Karpas-422 (cell line): ENCODE data around the gene PAX5. TPM values are rescaled to one million over a fixed set of nuclear protein-coding genes. Genes with fewer than 3 reads are reported as not detected.
"Not testable (repeated sequence)": the region's sequence is repeated elsewhere in the genome, so short reads cannot be mapped to it uniquely, and the experiment has no call there.

Experiments used
- DNase-seq: peaks from one replicate; pipeline ENCODE4 v3.0.0-alpha.2; 2015
- H2AFZ ChIP-seq: fragments of 200-600 bp; sonication (generic); 2 replicates; pipeline ENCODE4 v1.6.1; 2014; ENCODE audit warnings: antibody characterized with exemption, low read length, mixed read lengths
- H3K27ac ChIP-seq: fragments of 200-600 bp; sonication (generic); 2 replicates; pipeline ENCODE4 v1.5.1; 2014; ENCODE audit warnings: mild to moderate bottlenecking, low read length, moderate library complexity
- H3K27me3 ChIP-seq: fragments of 200-600 bp; sonication (generic); 2 replicates; pipeline ENCODE4 v1.6.1; 2014; ENCODE audit warnings: low read length, mixed read lengths
- H3K36me3 ChIP-seq: fragments of 200-600 bp; sonication (generic); 2 replicates; pipeline ENCODE4 v1.6.1; 2014; ENCODE audit warnings: low read length, mixed read lengths; ENCODE audit not compliant: insufficient read depth
- H3K4me1 ChIP-seq: fragments of 200-600 bp; sonication (generic); 2 replicates; pipeline ENCODE4 v1.6.1; 2014; ENCODE audit warnings: mild to moderate bottlenecking, low read length, mixed read lengths
- H3K4me2 ChIP-seq: fragments of 200-600 bp; sonication (generic); 2 replicates; pipeline ENCODE4 v1.6.1; 2014; ENCODE audit warnings: low read length, low read depth, mild to moderate bottlenecking; ENCODE audit not compliant: poor library complexity, severe bottlenecking
- H3K4me3 ChIP-seq: fragments of 200-600 bp; sonication (generic); 2 replicates; pipeline ENCODE4 v1.5.1; 2014; ENCODE audit warnings: mild to moderate bottlenecking, antibody characterized with exemption, low read length, mixed read lengths
- H3K79me2 ChIP-seq: fragments of 200-600 bp; sonication (generic); 2 replicates; pipeline ENCODE4 v1.6.1; 2014; ENCODE audit warnings: mild to moderate bottlenecking, low read length, mixed read lengths
- H3K9ac ChIP-seq: fragments of 200-600 bp; sonication (generic); 2 replicates; pipeline ENCODE4 v1.6.0; 2014; ENCODE audit warnings: low read length
- H3K9me2 ChIP-seq: fragments of 200-600 bp; sonication (generic), shearing (Covaris generic); replicated peaks from 2 replicates; pipeline ENCODE4 v1.6.0; 2014; ENCODE audit warnings: mild to moderate bottlenecking, low read length, moderate library complexity; ENCODE audit not compliant: insufficient read depth
- H3K9me3 ChIP-seq: fragments of 300-700, 200-600 bp; sonication (generic); 2 replicates; pipeline ENCODE4 v1.6.1; 2014; ENCODE audit warnings: low read length, mixed read lengths
- H4K20me1 ChIP-seq: fragments of 200-600 bp; sonication (generic); 2 replicates; pipeline ENCODE4 v1.6.1; 2014; ENCODE audit warnings: mild to moderate bottlenecking, antibody characterized with exemption, low read length, low read depth; ENCODE audit not compliant: insufficient read depth
- total RNA-seq: library from RNA; depleted of rRNA; stranded (reverse); fragments of >200 nt; shearing (Covaris generic); gene quantifications from 2 replicates; pipeline ENCODE4 v1.2.3, GENCODE V29; 2014; ENCODE audit warnings: low replicate concordance; rRNA removed

The PAX5 gene
- total RNA-seq, result 88.9 and 93.3 TPM in 2 replicates

DNA sequence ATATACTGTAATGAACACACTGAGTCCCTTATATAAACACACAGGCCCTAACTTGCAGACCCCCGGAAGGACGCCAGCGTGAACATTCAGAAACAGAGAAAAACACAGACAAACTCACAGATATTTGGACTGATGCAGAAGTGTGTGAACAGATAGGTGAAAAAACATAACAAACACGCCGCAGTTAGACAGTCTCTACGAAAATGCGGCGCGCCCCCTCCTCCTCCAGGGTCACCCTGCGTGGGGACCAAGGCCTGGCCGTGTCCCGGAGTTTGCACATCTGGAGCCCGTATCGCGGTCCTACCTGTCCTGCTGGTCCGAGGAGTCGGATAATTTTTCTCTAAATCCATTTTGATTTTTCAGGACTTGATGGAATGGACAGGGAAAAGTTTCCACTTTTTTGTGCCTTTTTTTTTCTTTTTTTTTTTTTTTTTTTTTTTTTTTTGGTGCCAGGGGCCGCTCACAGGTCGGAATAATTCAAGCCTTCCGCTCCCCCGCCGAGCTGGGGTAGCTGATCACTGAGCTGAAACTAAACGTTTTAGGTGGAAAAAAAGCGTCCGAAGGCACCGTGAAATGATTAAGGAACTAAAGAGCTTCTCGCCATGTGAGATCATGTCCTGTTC lies at the start of gene PAX5:
PAX5 (minus strand) TSS at position 587 of the 623 bp plus-strand sequence; CDS start at position 350, 237 bp downstream.
- H3K27ac ChIP-seq, result peak within 1 kb of the TSS; percentile 92
- H3K9me2 ChIP-seq, result no peaks in the 10 kb centered on the region
- DNase-seq, result peak; percentile 74
- peaks cover 11% of the 10 kb centered on the region; the same call in 1 of the 2 replicates for H4K20me1 ChIP-seq
- H3K4me3 ChIP-seq, result peak within 1 kb of the TSS; percentile 83
- H3K9ac ChIP-seq, result peak within 1 kb of the TSS; percentile 92
- peaks cover 76% of the 10 kb centered on the region for H3K4me1 ChIP-seq
- no peaks in the 10 kb centered on the region for H3K27me3 ChIP-seq
- H3K9me3 ChIP-seq, result no peaks in the 10 kb centered on the region
- H3K79me2 ChIP-seq, result peaks cover 57% of the 10 kb centered on the region
- peak within 1 kb of the TSS; percentile 68; the same call in 1 of the 2 replicates for H2AFZ ChIP-seq
- peak within 1 kb of the TSS; percentile 97 for H3K4me2 ChIP-seq
- no peaks in the 10 kb centered on the region for H3K36me3 ChIP-seq

DNA sequence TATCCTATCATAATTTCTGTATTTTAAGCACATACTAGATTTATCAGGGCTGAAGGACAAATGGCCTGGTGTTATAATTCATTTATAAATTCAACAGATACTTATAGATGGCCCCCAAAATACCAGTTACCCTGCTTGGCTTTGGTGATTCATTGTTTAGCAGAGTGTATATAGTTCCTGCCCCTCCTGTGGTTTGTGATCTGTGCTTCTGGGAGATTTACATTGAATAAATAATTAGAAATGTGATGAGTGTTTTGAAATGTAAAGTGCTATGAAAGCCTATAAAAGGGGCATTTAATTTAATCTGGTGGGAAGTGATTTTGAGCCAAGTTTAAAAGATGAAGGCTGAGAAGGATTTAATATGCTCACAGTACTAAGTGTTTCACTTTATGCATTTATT lies 49.6 kb upstream of the PAX5 start:
- peak overlapping the region; percentile 79 for H3K4me2 ChIP-seq
- H3K79me2 ChIP-seq, result peaks cover 85% of the 10 kb centered on the region
- no peaks in the 10 kb centered on the region for H3K9me3 ChIP-seq
- H3K9me2 ChIP-seq, result no peaks in the 10 kb centered on the region
- peaks cover 64% of the 10 kb centered on the region for H3K4me1 ChIP-seq
- peak; percentile 51 for DNase-seq
- H3K27ac ChIP-seq, result peak overlapping the region; percentile 41; the same call in 1 of the 2 replicates
- H3K4me3 ChIP-seq, result peak overlapping the region; percentile 39; the same call in 1 of the 2 replicates
- no peaks in the 10 kb centered on the region for H3K27me3 ChIP-seq
- no peak overlapping the region for H3K9ac ChIP-seq
- peaks cover 14% of the 10 kb centered on the region; the same call in 1 of the 2 replicates for H4K20me1 ChIP-seq
- peaks cover 29% of the 10 kb centered on the region for H3K36me3 ChIP-seq
- no peak overlapping the region for H2AFZ ChIP-seq

DNA sequence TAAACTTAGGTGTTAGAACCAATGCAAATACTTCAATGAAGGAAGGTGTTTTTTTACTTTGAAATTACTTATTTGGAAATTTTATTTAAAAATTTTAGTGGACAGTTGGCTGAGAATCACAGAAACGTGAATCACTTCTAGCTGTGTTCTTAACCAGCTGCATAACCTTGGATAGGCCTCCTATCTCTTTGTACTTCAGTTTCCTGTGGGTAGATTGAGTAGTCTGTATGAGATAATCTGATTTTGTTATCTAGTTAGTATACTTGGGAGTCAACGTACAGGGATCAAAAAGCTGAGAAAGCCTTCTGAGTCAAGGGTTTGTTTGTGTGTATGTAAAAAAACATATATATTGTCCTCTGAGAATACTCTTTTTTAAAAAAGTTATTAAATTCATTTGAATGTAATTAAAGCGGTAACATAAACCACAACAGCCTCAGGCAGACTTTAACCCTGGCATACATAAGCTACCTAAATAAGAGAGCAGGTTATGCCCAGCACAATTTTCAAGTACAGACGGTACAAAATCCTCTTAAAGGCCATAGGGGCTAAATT lies 48.2 kb upstream of the PAX5 start:
- H3K27me3 ChIP-seq, result no peaks in the 10 kb centered on the region
- peaks cover 14% of the 10 kb centered on the region; the same call in 1 of the 2 replicates for H4K20me1 ChIP-seq
- H3K4me3 ChIP-seq, result peak overlapping the region; percentile 92
- H3K27ac ChIP-seq, result peak overlapping the region; percentile 21
- H3K4me1 ChIP-seq, result peaks cover 68% of the 10 kb centered on the region
- peak overlapping the region; percentile 79 for H3K4me2 ChIP-seq
- peaks cover 17% of the 10 kb centered on the region for H3K36me3 ChIP-seq
- peaks cover 75% of the 10 kb centered on the region for H3K79me2 ChIP-seq
- H3K9me2 ChIP-seq, result no peaks in the 10 kb centered on the region
- H2AFZ ChIP-seq, result no peak overlapping the region
- DNase-seq, result no peak
- peak overlapping the region; percentile 11 for H3K9ac ChIP-seq
- H3K9me3 ChIP-seq, result no peaks in the 10 kb centered on the region

DNA sequence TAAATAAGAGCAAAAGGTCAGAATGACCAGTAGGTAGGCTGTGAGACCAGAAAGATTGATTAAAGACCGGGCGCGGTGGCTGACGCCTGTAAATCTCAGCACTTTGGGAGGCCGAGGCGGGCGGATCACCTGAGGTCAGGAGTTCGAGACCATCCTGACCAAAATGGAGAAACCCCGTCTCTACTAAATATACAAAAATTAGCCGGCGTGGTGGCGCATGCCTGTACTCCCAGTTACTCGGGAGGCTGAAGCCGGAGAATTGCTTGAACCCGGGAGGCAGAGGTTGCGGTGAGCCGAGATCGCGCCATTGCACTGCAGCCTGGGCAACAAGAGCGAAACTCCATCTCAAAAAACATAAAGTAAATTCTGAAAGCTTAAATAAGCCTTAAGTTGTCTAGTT lies 47.4 kb upstream of the PAX5 start:
- Histone ChIP-seq H3K4me3 (peak overlapping the region; percentile 92), H3K4me2 (peak overlapping the region; percentile 79), H3K9ac (peak overlapping the region; percentile 97), H3K79me2 (peaks cover 67% of the 10 kb centered on the region), H3K4me1 (peaks cover 74% of the 10 kb centered on the region)
- H3K36me3 ChIP-seq, H3K27me3 ChIP-seq, H4K20me1 ChIP-seq, H3K27ac ChIP-seq, DNase-seq, H3K9me2 ChIP-seq, H2AFZ ChIP-seq, H3K9me3 ChIP-seq: not testable (repeated sequence)

DNA sequence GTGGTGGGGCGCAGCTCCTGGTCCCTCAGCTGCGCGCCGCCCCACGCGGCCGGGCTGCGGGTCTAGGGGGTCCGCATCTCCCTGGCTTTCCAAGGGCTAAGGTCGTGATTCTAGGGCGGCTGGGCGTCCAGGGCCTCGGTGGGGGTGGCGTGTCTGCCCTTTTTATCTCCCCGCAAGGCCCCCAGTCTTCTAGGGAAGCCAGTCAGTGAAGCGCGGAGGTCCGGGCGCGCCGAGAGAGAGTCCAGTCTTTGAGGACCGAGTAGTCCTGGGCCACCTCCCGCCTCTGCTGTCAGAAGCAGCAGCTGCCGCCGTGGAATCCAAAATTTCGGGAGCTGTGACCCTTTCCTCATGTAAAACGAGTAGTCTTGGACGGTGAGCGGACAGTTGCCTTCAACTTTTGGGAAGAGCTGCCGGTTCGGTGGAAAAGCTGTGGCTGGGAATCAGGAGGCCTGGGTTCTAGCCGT lies 46.1 kb upstream of the PAX5 start:
- H3K9me3 ChIP-seq, DNase-seq, H3K9me2 ChIP-seq, H4K20me1 ChIP-seq, H3K36me3 ChIP-seq, H3K27me3 ChIP-seq, H2AFZ ChIP-seq: not testable (repeated sequence)
- peak overlapping the region; percentile 79 for H3K4me2 ChIP-seq
- H3K4me3 ChIP-seq, result peak overlapping the region; percentile 92
- peak overlapping the region; percentile 78 for H3K27ac ChIP-seq
- peaks cover 77% of the 10 kb centered on the region for H3K4me1 ChIP-seq
- H3K9ac ChIP-seq, result peak overlapping the region; percentile 97
- peaks cover 54% of the 10 kb centered on the region for H3K79me2 ChIP-seq

DNA sequence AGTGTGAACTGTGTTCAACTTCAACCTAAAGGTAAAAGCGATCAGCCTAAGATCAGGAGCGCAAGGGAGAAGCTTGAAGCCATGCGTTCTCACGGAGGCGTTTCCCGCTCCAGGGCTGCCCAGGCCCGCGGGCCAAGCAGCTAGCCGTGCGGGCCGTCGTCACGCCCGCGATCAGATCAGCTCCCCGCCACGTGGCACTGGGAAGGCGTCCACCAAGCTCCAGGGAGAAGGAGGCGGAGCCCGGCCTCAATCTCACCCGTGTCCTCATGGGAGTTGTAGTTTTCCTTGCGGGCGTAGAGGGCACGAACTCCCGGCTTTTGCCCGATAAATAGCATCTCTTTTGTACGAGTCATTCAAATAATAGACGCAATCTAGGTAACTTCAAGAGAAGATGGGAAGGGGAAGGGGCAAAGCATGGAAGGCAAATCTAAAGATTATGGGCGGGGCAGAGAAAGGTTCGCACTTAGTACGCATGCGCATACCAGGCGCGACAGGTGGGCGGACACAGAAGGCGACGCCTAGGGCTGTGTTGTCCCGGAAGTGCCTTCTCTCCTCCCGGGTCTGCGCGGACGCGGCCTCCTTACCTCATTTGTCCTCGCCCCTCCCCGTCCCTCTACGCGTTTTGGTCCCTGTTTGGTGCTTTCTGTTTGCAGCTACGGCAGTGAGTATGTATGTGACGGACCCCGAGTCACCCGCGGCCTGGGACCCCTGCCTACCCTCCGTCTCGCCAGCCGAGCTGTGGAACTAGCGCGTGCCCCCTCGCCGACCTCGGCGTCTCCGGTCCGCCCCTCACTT lies 45.5 kb upstream of the PAX5 start:
- DNase-seq, result peak; percentile 98
- peak overlapping the region; percentile 80 for H2AFZ ChIP-seq
- H3K27me3 ChIP-seq, result no peaks in the 10 kb centered on the region
- peaks cover 48% of the 10 kb centered on the region for H3K79me2 ChIP-seq
- H3K9me2 ChIP-seq, result no peaks in the 10 kb centered on the region
- H3K9me3 ChIP-seq, result no peaks in the 10 kb centered on the region
- H3K9ac ChIP-seq, result peak overlapping the region; percentile 97
- peak overlapping the region; percentile 92 for H3K4me3 ChIP-seq
- no peaks in the 10 kb centered on the region for H4K20me1 ChIP-seq
- no peaks in the 10 kb centered on the region; the same call in 1 of the 2 replicates for H3K36me3 ChIP-seq
- H3K4me2 ChIP-seq, result peak overlapping the region; percentile 79
- H3K4me1 ChIP-seq, result peaks cover 77% of the 10 kb centered on the region
- H3K27ac ChIP-seq, result peak overlapping the region; percentile 78

DNA sequence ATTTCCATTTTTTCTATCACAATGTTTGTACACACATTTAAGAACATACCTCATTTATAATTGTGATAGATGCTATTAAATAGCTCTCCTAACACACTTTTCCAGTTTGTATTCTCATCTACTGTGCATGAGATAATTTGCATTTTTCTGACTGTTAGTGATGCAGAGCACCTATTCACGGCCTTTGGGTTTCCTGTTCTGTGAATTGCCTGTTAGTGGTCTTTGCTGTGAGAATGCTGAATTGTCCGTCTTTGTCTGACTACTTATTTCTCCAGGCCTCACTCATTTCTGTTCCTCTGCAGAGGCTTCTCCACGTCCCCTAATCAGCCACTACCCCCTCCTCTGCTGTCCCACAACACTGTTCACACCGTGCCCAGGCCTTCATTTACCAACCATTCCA lies 40.7 kb upstream of the PAX5 start:
- Histone ChIP-seq H3K4me3 (peak overlapping the region; percentile 57), H3K9ac (peak overlapping the region; percentile 71), H3K27ac (peak overlapping the region; percentile 95), H2AFZ (peak overlapping the region; percentile 65; the same call in 1 of the 2 replicates), H3K4me2 (peak overlapping the region; percentile 49), H3K4me1 (peaks cover 51% of the 10 kb centered on the region)
- not testable (repeated sequence) for H3K36me3 ChIP-seq, H3K27me3 ChIP-seq, H4K20me1 ChIP-seq, H3K79me2 ChIP-seq, H3K9me2 ChIP-seq, H3K9me3 ChIP-seq
- peak; percentile 72 for DNase-seq
